Measurements from ENCODE around the gene C5orf15.
"Not testable (repeated sequence)": the region's sequence is repeated elsewhere in the genome, so short reads cannot be mapped to it uniquely, and the experiment has no call there.

The C5orf15 gene

GRCh38 chr5:133962801-133963476 is 5.5 kb downstream of the C5orf15 start:
- DNase-seq (ENCODE audit: low spot score): no peak

- no peak for DNase-seq (ENCODE audit: low spot score)
These were observed 6.3 kb downstream of the C5orf15 start for GRCh38 chr5:133962131-133962530.

- DNase-seq (ENCODE audit: low spot score): no peak
These were observed 8.8 kb downstream of the C5orf15 start for GRCh38 chr5:133959643-133960042.

GRCh38 chr5:133957591-133957990 is 10.8 kb downstream of the C5orf15 start:
- no peak for DNase-seq (ENCODE audit: low spot score)

GRCh38 chr5:133957080-133957479 is 11.3 kb downstream of the C5orf15 start:
- no peak for DNase-seq (ENCODE audit: low spot score)

GRCh38 chr5:133956196-133956595 is 12.2 kb downstream of the C5orf15 start:
- not testable (repeated sequence) for DNase-seq (ENCODE audit: low spot score)

- DNase-seq (ENCODE audit: low spot score): no peak
These were observed 14.8 kb downstream of the C5orf15 start for GRCh38 chr5:133953568-133954145.

- no peak for DNase-seq (ENCODE audit: low spot score)
These were observed 15.5 kb downstream of the C5orf15 start for GRCh38 chr5:133952729-133953567.

- no peak for DNase-seq (ENCODE audit: low spot score)
These were observed 17.4 kb downstream of the C5orf15 start for GRCh38 chr5:133950821-133951612.

GRCh38 chr5:133948721-133949120 is 19.7 kb downstream of the C5orf15 start:
- DNase-seq (ENCODE audit: low spot score): no peak

GRCh38 chr5:133947431-133947841 is 21.0 kb downstream of the C5orf15 start:
- DNase-seq (ENCODE audit: low spot score): no peak

- DNase-seq (ENCODE audit: low spot score): no peak
These were observed 22.9 kb downstream of the C5orf15 start for GRCh38 chr5:133945568-133945967.

GRCh38 chr5:133944263-133945185 is 23.9 kb downstream of the C5orf15 start:
- peak; percentile 16 for DNase-seq (ENCODE audit: low spot score)

- no peak for DNase-seq (ENCODE audit: low spot score)
These were observed 25.0 kb downstream of the C5orf15 start for GRCh38 chr5:133943475-133943817.

GRCh38 chr5:133942614-133943474 is 25.6 kb downstream of the C5orf15 start:
- no peak for DNase-seq (ENCODE audit: low spot score)

- no peak for DNase-seq (ENCODE audit: low spot score)
These were observed 26.8 kb downstream of the C5orf15 start for GRCh38 chr5:133941456-133942196.

GRCh38 chr5:133939668-133940067 is 28.8 kb downstream of the C5orf15 start:
- DNase-seq (ENCODE audit: low spot score): no peak

GRCh38 chr5:133938929-133939328 is 29.5 kb downstream of the C5orf15 start:
- no peak for DNase-seq (ENCODE audit: low spot score)

- DNase-seq (ENCODE audit: low spot score): peak; percentile 7
These were observed 30.2 kb downstream of the C5orf15 start for GRCh38 chr5:133938039-133938821.
